AG10803 (cell line): ENCODE results near the gene RBM6.
A peak's percentile ranks its signal among the peaks of the same experiment; 100 is the strongest.

Experiments
- DNase-seq: peaks from one replicate; pipeline ENCODE4 v3.0.0; 2010; ENCODE audit warnings: low read depth
- H3K4me3 ChIP-seq: 2 replicates; pipeline ENCODE4 v1.5.1; 2011; ENCODE audit warnings: mild to moderate bottlenecking, low read length, control low read depth
- TF ChIP-seq, protein P1 (sequence below): conservative IDR thresholded peaks from 2 replicates; pipeline ENCODE4 v1.5.1; 2011; ENCODE audit warnings: mild to moderate bottlenecking, low read length, control low read depth, inconsistent platforms

The RBM6 gene

DNA sequence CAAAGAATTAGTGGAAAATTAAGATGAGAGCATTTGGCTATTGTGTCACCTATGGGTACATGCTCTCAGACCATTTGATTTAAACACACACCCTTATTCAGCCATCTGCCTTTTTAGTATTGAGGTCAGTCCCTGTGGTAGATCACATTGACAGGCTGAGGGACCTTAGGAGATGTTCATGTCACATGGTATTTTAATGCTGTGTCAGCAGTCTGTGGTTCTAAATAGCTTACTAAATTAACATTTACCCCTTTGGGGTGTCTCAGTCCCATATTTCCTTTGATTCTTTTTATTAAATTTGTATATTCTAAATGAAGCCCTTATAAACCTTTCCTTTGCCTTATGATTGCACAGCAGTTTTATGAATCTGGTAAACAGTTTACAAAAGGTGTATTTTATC lies 151.0 kb downstream of the RBM6 start:
- DNase-seq = no peak
- TF ChIP-seq, protein P1, sequence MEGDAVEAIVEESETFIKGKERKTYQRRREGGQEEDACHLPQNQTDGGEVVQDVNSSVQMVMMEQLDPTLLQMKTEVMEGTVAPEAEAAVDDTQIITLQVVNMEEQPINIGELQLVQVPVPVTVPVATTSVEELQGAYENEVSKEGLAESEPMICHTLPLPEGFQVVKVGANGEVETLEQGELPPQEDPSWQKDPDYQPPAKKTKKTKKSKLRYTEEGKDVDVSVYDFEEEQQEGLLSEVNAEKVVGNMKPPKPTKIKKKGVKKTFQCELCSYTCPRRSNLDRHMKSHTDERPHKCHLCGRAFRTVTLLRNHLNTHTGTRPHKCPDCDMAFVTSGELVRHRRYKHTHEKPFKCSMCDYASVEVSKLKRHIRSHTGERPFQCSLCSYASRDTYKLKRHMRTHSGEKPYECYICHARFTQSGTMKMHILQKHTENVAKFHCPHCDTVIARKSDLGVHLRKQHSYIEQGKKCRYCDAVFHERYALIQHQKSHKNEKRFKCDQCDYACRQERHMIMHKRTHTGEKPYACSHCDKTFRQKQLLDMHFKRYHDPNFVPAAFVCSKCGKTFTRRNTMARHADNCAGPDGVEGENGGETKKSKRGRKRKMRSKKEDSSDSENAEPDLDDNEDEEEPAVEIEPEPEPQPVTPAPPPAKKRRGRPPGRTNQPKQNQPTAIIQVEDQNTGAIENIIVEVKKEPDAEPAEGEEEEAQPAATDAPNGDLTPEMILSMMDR = no peak
- H3K4me3 ChIP-seq = peak overlapping the region; percentile 100

DNA sequence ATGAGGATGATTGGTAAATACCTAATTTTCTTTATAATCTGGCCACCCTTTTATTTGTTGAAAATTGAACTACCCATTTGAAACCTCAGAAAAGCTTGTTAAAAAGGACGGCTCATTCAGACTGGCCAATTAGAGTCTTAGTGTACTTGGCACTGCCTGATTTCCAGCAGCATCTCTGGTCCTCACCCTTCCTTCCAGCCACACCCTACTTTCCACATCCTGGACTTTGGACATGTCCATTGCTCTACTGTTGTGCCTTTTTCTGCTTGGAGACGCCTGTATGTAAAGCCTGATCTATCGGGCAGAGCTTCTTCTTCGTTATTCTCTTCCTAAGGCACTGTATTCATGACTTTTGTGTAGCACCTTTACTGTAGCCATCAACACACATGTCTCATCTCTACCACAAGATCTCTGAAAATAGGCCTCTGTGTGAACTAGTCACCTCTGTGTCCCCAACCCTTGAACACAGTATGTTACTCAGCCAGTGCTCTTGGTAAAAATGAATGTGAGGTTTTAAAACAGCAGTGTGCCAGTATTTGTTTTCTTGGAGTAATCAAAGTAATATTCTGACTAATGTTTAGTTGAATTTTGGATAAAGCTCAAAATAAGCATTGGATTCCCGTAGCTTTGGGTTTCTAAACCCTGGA lies 155.5 kb downstream of the RBM6 start:
- DNase-seq = no peak
- H3K4me3 ChIP-seq = no peak overlapping the region
- TF ChIP-seq, protein P1 = no peak

DNA sequence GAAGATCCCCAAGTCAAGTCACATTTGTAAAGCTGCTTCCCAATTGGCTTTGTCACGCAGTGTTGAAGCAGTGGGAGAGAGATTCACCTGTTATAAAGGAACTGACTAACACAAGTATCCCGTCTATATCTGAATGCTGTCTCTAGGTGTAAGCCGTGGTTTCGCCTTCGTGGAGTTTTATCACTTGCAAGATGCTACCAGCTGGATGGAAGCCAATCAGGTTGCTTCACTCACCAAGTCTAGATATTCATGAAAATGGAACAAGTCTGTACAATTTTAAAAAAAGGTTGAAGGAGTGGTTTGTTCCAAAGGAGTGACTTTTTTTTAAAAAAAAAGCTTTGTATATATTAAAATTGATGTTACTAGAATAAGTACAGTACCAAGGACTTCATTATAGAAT lies 160.4 kb downstream of the RBM6 start:
- no peak for DNase-seq
- no peak overlapping the region for H3K4me3 ChIP-seq
- TF ChIP-seq, protein P1 = no peak

DNA sequence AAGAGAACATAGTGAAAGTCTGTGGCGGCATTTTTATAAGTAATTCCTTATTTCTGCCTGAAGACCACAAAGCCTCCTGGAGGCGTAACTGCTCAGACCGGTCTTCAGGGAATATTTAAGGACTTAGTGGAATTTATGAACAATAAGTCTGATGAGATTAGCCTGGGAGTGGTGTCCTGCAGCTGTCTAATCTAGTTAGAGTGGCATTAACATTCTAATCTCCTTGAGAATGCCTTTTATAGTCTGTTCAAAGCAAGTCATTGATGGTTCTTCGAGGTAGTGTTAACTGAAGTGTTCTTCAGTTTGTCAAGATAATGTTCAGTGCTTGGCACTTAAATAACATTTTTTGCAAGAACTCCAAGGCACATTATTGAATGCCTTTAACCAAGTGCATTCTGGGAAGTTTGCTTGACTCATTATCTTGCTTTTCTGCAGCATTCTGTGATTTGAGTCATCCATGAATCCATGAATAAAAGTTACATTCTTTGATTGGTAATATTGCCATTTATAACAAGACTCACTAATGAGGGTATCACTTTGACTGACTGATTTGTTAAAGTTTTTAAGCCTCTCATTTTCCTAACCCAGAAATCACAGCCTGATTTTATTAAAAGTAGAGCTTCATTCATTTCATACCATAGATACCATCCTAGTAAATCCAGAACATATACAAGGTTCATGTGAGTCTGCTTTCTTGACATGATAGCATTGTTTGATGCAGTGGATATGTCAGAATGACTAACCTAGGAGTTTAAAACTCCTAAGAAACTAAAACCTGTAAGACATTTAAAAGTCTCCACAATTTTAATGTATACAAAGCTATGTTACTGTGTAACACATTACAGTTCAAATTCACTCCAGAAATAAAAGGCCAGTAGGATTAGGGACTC lies 161.3 kb downstream of the RBM6 start:
- TF ChIP-seq, protein P1 = no peak
- DNase-seq = peak; percentile 40
- no peak overlapping the region for H3K4me3 ChIP-seq

DNA sequence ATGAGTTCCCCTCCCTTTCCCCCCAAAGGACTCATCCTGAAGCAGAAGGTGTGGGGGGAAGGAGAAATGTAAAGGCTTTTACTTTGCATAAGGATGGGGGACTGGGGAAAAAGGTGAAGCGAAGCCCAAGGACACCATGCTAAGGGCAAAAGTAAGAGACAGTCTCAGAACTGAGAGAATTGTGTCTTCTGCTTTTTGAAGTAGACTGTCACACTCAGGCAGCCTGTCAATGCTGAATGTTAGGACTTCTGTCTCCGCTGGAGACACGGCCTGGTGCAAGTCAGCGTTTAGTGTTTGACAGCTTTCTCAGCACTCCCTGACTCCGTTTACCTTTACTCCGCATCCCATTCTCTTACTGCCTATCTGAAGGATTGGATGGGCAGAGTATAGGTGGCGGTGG lies 162.6 kb downstream of the RBM6 start:
- DNase-seq = no peak
- TF ChIP-seq, protein P1 = no peak

DNA sequence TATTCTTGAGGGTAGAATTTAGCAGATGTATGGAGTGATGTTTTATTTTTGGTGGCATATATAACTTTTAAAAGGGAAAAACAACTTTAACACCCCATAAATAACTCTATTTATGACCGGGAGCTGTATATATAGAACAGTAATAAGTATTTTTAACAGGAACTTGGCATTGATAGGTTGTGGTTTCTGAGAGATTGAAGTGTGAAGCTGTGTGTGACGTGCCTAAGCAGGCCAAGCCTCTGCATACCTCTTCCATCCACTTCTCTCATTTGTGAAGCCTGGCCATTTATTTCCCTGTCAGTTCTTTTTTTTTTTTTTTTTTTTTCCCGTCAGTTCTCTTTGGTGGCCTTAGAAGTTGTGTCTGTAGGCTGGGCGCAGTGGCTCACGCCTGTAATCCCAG lies 171.8 kb downstream of the RBM6 start:
- TF ChIP-seq, protein P1 = no peak
- no peak for DNase-seq
- no peak overlapping the region for H3K4me3 ChIP-seq

More for the DNA sequence above, 162.6 kb downstream of the RBM6 start:
- no peak overlapping the region for H3K4me3 ChIP-seq

DNA sequence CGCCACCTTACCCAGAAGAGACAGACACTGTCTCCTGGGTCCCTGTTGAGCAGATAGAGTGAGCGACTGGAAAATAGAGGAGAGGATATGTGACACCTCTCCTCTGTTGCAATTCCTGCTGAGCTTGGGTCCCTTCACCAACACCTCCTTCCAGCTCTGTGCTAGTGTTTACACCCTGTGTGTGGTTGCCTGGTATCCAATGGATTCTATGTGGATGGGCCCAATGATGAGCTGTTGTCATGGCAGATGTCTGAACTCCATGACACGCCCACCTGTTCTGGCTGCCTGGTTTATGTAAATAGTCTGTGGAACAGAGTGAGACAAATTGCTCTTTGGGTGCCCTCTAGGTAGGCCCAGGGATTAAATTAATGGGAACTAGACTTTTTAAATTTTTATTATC lies 172.5 kb downstream of the RBM6 start:
- no peak for DNase-seq
- no peak overlapping the region for H3K4me3 ChIP-seq
- TF ChIP-seq, protein P1 = no peak
